ENCODE measurements around the gene GRIK3. TPM values are rescaled to one million over a fixed set of nuclear protein-coding genes. Genes with fewer than 3 reads are reported as not detected.
"Not testable (repeated sequence)": the region's sequence is repeated elsewhere in the genome, so short reads cannot be mapped to it uniquely, and the experiment has no call there.

GRIK3 gene
- total RNA-seq, 6 experiments from 2014 or later, result not detected

DNA sequence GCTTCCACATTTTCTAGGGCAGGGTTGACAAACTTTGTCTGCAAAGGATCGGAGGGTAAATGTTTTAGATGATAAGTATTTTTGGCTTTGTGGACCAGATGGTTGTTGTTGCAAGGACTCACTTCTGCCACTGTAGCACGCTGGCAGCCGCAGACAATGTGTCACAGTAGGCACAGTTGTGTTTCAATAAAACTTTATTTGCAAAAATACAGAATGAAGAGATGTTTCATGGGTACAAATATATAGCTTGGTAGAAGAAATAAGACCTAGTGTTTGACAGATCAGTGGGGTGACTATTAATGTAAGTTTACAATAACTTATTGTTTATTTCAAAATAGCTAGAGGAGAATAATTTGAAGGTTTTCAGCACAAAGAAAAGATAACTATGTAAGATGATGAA, 127.8 kb downstream of the GRIK3 start:
- TF ChIP-seq, protein P1, sequence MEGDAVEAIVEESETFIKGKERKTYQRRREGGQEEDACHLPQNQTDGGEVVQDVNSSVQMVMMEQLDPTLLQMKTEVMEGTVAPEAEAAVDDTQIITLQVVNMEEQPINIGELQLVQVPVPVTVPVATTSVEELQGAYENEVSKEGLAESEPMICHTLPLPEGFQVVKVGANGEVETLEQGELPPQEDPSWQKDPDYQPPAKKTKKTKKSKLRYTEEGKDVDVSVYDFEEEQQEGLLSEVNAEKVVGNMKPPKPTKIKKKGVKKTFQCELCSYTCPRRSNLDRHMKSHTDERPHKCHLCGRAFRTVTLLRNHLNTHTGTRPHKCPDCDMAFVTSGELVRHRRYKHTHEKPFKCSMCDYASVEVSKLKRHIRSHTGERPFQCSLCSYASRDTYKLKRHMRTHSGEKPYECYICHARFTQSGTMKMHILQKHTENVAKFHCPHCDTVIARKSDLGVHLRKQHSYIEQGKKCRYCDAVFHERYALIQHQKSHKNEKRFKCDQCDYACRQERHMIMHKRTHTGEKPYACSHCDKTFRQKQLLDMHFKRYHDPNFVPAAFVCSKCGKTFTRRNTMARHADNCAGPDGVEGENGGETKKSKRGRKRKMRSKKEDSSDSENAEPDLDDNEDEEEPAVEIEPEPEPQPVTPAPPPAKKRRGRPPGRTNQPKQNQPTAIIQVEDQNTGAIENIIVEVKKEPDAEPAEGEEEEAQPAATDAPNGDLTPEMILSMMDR (IDR thresholded peaks at IDR 0.05), result no peak
- Mint-ChIP-seq H3K27ac (no peak overlapping the region), H3K4me3 (no peak overlapping the region), H3K9me3 (peaks cover 61% of the 10 kb centered on the region), H3K4me1 (ENCODE audit: low read depth) (no peaks in the 10 kb centered on the region), H3K27me3 (ENCODE audit: insufficient read depth) (no peaks in the 10 kb centered on the region; the same call in 1 of the 2 replicates), H3K36me3 (ENCODE audit: low read depth) (peaks cover 4% of the 10 kb centered on the region; the same call in 1 of the 2 replicates)
- no peak for DNase-seq

DNA sequence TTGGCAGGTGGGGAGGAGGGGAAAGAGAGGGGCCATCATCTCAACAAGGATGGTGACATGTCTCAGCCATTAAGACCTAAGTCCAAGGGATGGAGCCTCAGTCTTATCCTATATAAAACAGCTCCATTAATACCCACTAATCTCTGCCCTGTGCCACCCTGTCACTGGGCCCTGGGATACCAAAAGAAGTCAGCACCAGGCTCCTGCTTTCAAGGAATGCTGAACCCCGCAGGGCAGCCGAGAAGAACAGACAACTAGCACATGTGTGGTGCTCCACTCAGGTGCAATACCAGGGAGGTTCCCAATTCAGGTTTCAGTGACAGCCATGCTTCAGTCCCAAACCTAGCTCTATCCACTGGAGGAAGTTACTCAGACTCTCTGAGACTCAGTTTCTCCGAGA, 128.4 kb downstream of the GRIK3 start:
- Mint-ChIP-seq H3K36me3 (ENCODE audit: low read depth) (no peaks in the 10 kb centered on the region), H3K27ac (no peak overlapping the region), H3K4me1 (ENCODE audit: low read depth) (no peaks in the 10 kb centered on the region), H3K4me3 (no peak overlapping the region), H3K27me3 (ENCODE audit: insufficient read depth) (no peaks in the 10 kb centered on the region; the same call in 1 of the 2 replicates), H3K9me3 (peaks cover 63% of the 10 kb centered on the region)
- no peak for DNase-seq
- TF ChIP-seq, protein P1 (IDR thresholded peaks at IDR 0.05), result no peak

DNA sequence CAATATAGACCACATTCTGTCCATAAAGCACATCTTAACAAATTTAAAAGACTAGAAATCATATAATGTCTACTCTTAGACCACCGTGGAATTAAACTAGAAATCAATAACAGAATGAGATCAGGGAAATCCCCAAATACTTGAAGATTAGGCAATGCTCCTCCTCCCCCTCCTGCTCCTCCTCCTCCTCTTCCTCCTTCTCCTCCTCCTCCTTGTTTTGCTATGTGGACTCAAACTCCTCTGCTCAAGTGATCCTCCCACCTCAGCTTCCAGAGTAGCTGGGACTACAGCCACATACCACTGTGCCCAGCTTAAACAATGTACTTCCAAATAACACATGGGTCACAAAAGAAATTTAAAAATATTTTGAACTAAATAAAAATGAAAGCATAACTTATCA, 134.2 kb downstream of the GRIK3 start:
- H3K4me3 Mint-ChIP-seq, result no peak overlapping the region
- no peaks in the 10 kb centered on the region for H3K27me3 Mint-ChIP-seq (ENCODE audit: insufficient read depth)
- H3K36me3 Mint-ChIP-seq (ENCODE audit: low read depth), result no peaks in the 10 kb centered on the region

DNA sequence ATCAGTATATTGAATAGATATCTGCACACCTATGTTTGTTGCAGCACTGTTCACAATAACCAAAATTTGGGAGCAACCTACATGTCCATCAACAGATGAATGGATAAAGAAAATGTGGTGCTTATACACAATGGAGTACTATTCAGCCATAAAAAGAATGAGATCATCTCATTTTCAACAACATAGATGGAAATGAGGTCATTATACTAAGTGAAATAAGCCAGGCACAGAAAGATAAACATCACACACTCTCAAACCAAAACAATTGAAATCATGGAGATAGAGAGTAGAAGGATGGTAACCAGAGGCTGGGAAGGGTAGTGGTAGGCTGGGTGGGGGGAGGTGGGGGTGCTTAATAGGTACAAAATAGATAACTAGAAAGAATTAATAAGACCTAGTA, 136.5 kb downstream of the GRIK3 start:
- DNase-seq; H3K4me3 Mint-ChIP-seq; H3K27ac Mint-ChIP-seq; H3K4me1 Mint-ChIP-seq (ENCODE audit: low read depth); H3K36me3 Mint-ChIP-seq (ENCODE audit: low read depth); H3K27me3 Mint-ChIP-seq (ENCODE audit: insufficient read depth): not testable (repeated sequence)
- peaks cover 32% of the 10 kb centered on the region for H3K9me3 Mint-ChIP-seq

More for the DNA sequence above, 134.2 kb downstream of the GRIK3 start:
- H3K4me1 Mint-ChIP-seq (ENCODE audit: low read depth), result no peaks in the 10 kb centered on the region
- TF ChIP-seq, protein P1 (IDR thresholded peaks at IDR 0.05), result no peak
- H3K9me3 Mint-ChIP-seq, result peaks cover 42% of the 10 kb centered on the region
- no peak for DNase-seq
- H3K27ac Mint-ChIP-seq, result no peak overlapping the region

DNA sequence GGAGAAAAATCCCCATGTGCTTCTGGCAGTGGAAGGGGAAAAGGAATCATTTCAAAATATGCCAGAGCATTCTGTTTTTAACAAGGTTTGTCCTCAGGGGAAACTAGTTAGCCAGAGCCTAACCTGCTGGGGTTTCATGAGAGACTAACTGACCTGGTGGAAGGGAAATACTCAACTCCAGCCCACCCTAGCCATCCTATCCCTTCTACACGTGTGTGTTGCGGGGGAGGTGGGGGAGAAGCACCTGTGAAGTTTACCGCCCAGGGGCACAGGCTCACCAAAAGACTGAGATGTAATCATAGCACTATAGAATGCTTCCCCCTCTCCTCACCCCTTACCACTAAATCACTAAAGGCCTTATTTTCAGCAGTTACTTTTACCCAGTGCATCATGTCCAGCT, 139.5 kb downstream of the GRIK3 start:
- H3K9me3 Mint-ChIP-seq, result peaks cover 19% of the 10 kb centered on the region
- no peaks in the 10 kb centered on the region for H3K36me3 Mint-ChIP-seq (ENCODE audit: low read depth)
- no peak for DNase-seq
- H3K27me3 Mint-ChIP-seq (ENCODE audit: insufficient read depth), result no peaks in the 10 kb centered on the region; the same call in 1 of the 2 replicates
- H3K27ac Mint-ChIP-seq, result no peak overlapping the region
- H3K4me3 Mint-ChIP-seq, result no peak overlapping the region
- TF ChIP-seq, protein P1 (IDR thresholded peaks at IDR 0.05), result no peak
- H3K4me1 Mint-ChIP-seq (ENCODE audit: low read depth), result no peaks in the 10 kb centered on the region

DNA sequence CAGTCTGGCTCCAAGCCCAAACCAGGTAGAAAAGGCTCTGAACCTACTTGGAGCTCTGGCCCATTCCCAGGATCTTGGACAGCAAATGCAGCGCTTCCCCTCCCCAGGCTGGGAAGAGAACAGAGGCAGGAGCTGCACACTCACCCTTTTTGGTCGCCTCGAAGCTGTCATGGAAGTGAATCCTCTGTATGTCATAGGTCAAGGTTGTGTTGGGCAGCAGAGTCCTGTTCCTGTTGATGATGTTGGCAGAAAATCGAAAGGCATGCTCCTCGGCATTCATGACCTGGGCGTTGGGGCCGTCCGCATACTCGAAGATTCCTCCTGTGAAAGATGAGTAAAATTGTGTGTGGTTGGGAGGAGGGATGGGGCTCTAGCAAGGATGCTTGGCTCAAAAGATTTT, 143.5 kb downstream of the GRIK3 start:
- H3K4me1 Mint-ChIP-seq (ENCODE audit: low read depth), result no peaks in the 10 kb centered on the region
- no peaks in the 10 kb centered on the region for H3K36me3 Mint-ChIP-seq (ENCODE audit: low read depth)
- no peaks in the 10 kb centered on the region; the same call in 1 of the 2 replicates for H3K27me3 Mint-ChIP-seq (ENCODE audit: insufficient read depth)
- TF ChIP-seq, protein P1 (IDR thresholded peaks at IDR 0.05), result no peak
- no peak for DNase-seq
- peaks cover 26% of the 10 kb centered on the region for H3K9me3 Mint-ChIP-seq
- no peak overlapping the region for H3K27ac Mint-ChIP-seq
- no peak overlapping the region for H3K4me3 Mint-ChIP-seq

All from HFFc6 (cell line).